ENCODE results near the gene FBRSL1. TPM values are rescaled to one million over a fixed set of nuclear protein-coding genes. Genes with fewer than 3 reads are reported as not detected.

FBRSL1 gene
- total RNA-seq, 1 experiment from 2014 or later, result 96.1 TPM

DNA sequence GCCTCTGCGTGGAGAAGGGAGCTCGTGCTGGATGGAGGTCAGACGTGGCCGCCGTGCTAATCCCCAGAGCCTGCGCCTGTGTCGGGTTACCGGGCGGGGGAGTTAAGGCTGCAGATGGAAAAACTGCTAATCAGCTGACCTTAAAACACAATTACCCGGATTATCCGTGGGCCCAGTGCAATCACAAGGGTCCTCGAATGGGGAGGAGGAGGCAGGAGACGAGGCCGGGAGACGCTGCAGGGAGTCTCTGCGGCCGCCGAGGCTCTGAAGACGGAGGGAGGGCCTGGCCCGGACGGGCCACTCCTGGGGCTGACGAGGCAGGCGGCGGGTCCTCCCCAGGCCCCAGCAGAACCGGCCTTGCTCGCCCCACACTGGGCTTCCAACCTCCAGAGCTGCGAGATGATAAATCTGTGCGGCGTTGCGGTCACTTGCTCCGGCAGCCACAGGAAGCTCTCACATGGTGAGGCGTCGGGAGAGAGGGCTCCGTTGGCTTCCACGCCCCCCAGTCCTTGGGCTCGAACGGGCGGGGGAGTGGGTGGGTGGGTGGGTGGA lies 32.9 kb upstream of the FBRSL1 start:
- Mint-ChIP-seq H3K4me3 (ENCODE audit: unreplicated experiment) (no peak overlapping the region), H3K4me1 (ENCODE audit: low read depth, unreplicated experiment) (no peaks in the 10 kb centered on the region), H3K36me3 (ENCODE audit: insufficient read depth, unreplicated experiment) (peaks cover 4% of the 10 kb centered on the region), H3K27me3 (ENCODE audit: insufficient read depth, unreplicated experiment) (no peaks in the 10 kb centered on the region), H3K9me3 (ENCODE audit: unreplicated experiment) (peaks cover 8% of the 10 kb centered on the region), H3K27ac (ENCODE audit: unreplicated experiment) (no peak overlapping the region)
- Histone ChIP-seq H3K9me3 (no peaks in the 10 kb centered on the region), H3K36me3 (ENCODE audit: control insufficient read depth, insufficient read depth, low read length) (no peaks in the 10 kb centered on the region), H3K4me1 (no peaks in the 10 kb centered on the region), H3K4me3 (ENCODE audit: low read depth, low read length) (no peak overlapping the region), H3K27me3 (replicated peaks; ENCODE audit: control insufficient read depth, insufficient read depth, low read length) (no peaks in the 10 kb centered on the region)
- no TSS peak for BruUV-seq (replicated peaks)
- intact Hi-C loops (cut with micrococcal nuclease; ENCODE audit: unreplicated experiment), result no loop called here
- ChIA-PET CTCF (no interaction called here), POLR2A (no interaction called here)
- TF ChIP-seq, protein P1, sequence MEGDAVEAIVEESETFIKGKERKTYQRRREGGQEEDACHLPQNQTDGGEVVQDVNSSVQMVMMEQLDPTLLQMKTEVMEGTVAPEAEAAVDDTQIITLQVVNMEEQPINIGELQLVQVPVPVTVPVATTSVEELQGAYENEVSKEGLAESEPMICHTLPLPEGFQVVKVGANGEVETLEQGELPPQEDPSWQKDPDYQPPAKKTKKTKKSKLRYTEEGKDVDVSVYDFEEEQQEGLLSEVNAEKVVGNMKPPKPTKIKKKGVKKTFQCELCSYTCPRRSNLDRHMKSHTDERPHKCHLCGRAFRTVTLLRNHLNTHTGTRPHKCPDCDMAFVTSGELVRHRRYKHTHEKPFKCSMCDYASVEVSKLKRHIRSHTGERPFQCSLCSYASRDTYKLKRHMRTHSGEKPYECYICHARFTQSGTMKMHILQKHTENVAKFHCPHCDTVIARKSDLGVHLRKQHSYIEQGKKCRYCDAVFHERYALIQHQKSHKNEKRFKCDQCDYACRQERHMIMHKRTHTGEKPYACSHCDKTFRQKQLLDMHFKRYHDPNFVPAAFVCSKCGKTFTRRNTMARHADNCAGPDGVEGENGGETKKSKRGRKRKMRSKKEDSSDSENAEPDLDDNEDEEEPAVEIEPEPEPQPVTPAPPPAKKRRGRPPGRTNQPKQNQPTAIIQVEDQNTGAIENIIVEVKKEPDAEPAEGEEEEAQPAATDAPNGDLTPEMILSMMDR (IDR thresholded peaks at IDR 0.05; ENCODE audit: insufficient read depth in 1 of 2, low read depth in 1 of 2, low read length in 1 of 2, severe bottlenecking in 1 of 2, unreplicated experiment in 1 of 2), result no peak
- DNase-seq, result no peak

DNA sequence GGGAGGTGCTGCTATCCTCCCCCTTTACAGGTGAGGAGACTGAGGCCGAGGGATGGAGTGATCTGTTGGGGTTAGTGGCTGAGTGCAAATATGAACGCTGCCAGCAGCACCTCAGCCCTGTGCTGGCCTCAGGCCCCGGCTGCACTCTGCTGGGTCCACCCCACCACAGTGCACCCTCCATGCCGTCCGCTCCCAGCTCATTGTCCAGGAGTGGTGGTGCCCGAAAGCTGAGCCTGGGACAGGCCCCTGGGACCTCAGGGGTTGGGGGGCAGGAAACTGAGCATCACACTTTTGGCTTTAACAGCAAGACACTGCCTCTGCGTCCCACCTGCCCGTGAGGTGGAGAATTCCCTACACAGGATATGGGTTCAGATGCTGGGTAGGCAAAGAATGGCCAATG lies 31.5 kb upstream of the FBRSL1 start:
- TF ChIP-seq, protein P1 (IDR thresholded peaks at IDR 0.05; ENCODE audit: insufficient read depth in 1 of 2, low read depth in 1 of 2, low read length in 1 of 2, severe bottlenecking in 1 of 2, unreplicated experiment in 1 of 2), result no peak
- BruUV-seq (replicated peaks), result no TSS peak
- Mint-ChIP-seq H3K4me1 (ENCODE audit: low read depth, unreplicated experiment) (no peaks in the 10 kb centered on the region), H3K27ac (ENCODE audit: unreplicated experiment) (no peak overlapping the region), H3K27me3 (ENCODE audit: insufficient read depth, unreplicated experiment) (no peaks in the 10 kb centered on the region), H3K36me3 (ENCODE audit: insufficient read depth, unreplicated experiment) (peaks cover 4% of the 10 kb centered on the region), H3K9me3 (ENCODE audit: unreplicated experiment) (peaks cover 8% of the 10 kb centered on the region), H3K4me3 (ENCODE audit: unreplicated experiment) (no peak overlapping the region)
- Histone ChIP-seq H3K9me3 (no peaks in the 10 kb centered on the region), H3K36me3 (ENCODE audit: control insufficient read depth, insufficient read depth, low read length) (no peaks in the 10 kb centered on the region), H3K27me3 (replicated peaks; ENCODE audit: control insufficient read depth, insufficient read depth, low read length) (no peaks in the 10 kb centered on the region), H3K4me3 (ENCODE audit: low read depth, low read length) (no peak overlapping the region), H3K4me1 (no peaks in the 10 kb centered on the region)
- ChIA-PET CTCF (interaction anchor here (0.7 kb wide), 1 partner anchor 146 kb away, joined by 6 read pairs; no protein-coding TSS in a partner anchor), POLR2A (no interaction called here)
- no peak for DNase-seq
- intact Hi-C loops (cut with micrococcal nuclease; ENCODE audit: unreplicated experiment), result no loop called here

DNA sequence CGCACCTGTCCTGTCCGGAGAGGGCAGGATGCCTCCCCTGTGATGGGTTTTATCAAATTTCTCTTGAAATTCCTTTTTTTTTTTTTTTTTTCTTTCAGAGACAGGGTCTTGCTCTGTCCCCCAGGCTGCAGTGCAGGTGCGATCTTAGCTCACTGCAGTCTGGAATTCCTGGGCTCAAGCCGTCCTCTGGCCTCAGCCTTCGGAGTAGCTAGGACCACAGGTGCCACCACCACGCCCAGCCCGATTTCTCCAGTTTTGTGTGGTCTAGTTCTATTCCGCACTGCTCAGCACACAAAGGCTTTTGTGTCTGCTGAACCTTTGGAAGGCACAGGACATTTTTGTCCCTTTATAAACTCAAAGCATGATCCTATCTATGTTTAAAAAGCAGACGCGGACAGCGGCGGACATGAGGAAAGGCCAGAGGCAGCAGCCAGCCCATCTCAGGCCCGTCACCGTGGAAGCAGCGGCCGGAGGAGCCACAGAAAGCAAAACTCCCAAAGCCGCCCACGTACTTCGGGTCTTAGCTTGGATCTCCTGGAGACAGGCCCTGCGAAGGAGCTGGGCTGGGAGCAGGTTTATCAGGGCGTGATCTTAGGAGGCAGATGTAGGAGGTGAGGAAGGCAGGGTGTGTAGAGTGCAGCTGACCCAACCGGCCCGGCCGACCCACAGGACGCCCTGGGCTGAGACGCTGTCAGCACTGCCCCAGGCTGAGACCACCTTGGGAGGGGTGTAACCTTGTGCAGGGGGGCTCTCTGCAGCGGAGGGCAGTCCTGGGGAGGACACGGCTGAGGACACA lies 30.9 kb upstream of the FBRSL1 start:
- Mint-ChIP-seq H3K36me3 (ENCODE audit: insufficient read depth, unreplicated experiment) (peaks cover 4% of the 10 kb centered on the region), H3K27me3 (ENCODE audit: insufficient read depth, unreplicated experiment) (no peaks in the 10 kb centered on the region), H3K27ac (ENCODE audit: unreplicated experiment) (no peak overlapping the region), H3K4me1 (ENCODE audit: low read depth, unreplicated experiment) (no peaks in the 10 kb centered on the region), H3K9me3 (ENCODE audit: unreplicated experiment) (peaks cover 8% of the 10 kb centered on the region), H3K4me3 (ENCODE audit: unreplicated experiment) (no peak overlapping the region)
- no TSS peak for BruUV-seq (replicated peaks)
- Histone ChIP-seq H3K27me3 (replicated peaks; ENCODE audit: control insufficient read depth, insufficient read depth, low read length) (no peaks in the 10 kb centered on the region), H3K9me3 (no peaks in the 10 kb centered on the region), H3K4me3 (ENCODE audit: low read depth, low read length) (no peak overlapping the region), H3K4me1 (no peaks in the 10 kb centered on the region), H3K36me3 (ENCODE audit: control insufficient read depth, insufficient read depth, low read length) (no peaks in the 10 kb centered on the region)
- intact Hi-C loops (cut with micrococcal nuclease; ENCODE audit: unreplicated experiment), result no loop called here
- CTCF ChIA-PET, result interaction anchor here (0.7 kb wide), 1 partner anchor 145 kb away, joined by 6 read pairs; no protein-coding TSS in a partner anchor
- POLR2A ChIA-PET, result no interaction called here
- no peak for DNase-seq
- TF ChIP-seq, protein P1 (IDR thresholded peaks at IDR 0.05; ENCODE audit: insufficient read depth in 1 of 2, low read depth in 1 of 2, low read length in 1 of 2, severe bottlenecking in 1 of 2, unreplicated experiment in 1 of 2), result no peak

All from Caco-2 (cell line).